ENCODE data around the gene TAF5.
A peak's percentile ranks its signal among the peaks of the same experiment; 100 is the strongest.
"Not testable (repeated sequence)": the region's sequence is repeated elsewhere in the genome, so short reads cannot be mapped to it uniquely, and the experiment has no call there.

The TAF5 gene

GRCh38 chr10:103413564-103413963, 45.8 kb downstream of the TAF5 start:
- DNase-seq (ENCODE audit: low spot score), result no peak

- DNase-seq (ENCODE audit: low spot score), result no peak
Observed at GRCh38 chr10:103415581-103415980, 47.8 kb downstream of the TAF5 start.

GRCh38 chr10:103416436-103417147, 48.8 kb downstream of the TAF5 start:
- peak; percentile 31 for DNase-seq (ENCODE audit: low spot score)

GRCh38 chr10:103417148-103417469, 49.3 kb downstream of the TAF5 start:
- DNase-seq (ENCODE audit: low spot score), result not testable (repeated sequence)

GRCh38 chr10:103417601-103418000, 49.8 kb downstream of the TAF5 start:
- no peak for DNase-seq (ENCODE audit: low spot score)

- DNase-seq (ENCODE audit: low spot score), result no peak
Observed at GRCh38 chr10:103419101-103419500, 51.3 kb downstream of the TAF5 start.

DNA sequence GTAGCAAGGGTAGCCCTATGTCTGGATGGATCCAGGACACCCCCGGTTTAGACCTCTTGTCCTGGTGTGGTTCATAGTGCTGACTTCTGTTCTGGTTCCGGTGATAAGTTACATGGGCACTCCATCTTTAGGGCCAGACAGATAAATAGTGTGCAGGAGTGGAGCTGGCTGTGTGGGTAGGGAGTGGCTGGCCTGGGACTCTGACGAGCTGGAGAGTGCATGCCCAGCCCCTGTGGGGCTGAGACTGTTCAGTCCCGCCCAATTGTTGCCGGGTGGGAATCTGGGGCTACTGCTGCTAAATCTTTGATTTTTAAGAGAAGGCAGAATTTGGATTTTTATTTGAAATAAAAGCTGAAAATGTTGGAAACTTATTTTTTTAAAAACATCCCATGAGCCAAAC, 56.0 kb downstream of the TAF5 start:
- no peak for DNase-seq (ENCODE audit: low spot score)

- no peak for DNase-seq (ENCODE audit: low spot score)
Observed at GRCh38 chr10:103427866-103428265, 60.1 kb downstream of the TAF5 start.

- no peak for DNase-seq (ENCODE audit: low spot score)
Observed at GRCh38 chr10:103428989-103429643, 61.3 kb downstream of the TAF5 start.

- DNase-seq (ENCODE audit: low spot score), result no peak
Observed at GRCh38 chr10:103429647-103430046, 61.9 kb downstream of the TAF5 start.

- DNase-seq (ENCODE audit: low spot score), result no peak
Observed at GRCh38 chr10:103431902-103432301, 64.1 kb downstream of the TAF5 start.

DNA sequence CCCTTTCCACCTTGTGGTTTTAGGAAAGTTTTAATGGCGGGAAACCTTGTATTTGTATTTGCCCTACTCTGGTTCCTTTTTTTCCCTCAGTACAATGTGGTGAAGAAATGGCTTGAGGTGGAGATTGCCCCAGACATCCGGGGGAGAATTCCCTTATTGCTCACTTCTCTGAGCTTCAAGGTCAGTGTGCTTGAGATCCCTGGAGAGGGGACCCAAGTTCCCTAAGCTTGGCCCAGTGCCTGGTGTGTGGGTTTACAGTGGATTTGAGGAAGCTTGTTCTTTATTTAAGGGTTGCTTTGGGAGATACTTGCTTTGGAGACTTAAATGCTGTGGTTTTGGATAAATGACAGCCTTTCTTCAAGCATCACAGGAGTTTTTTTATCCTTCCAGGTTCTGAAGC, 66.1 kb downstream of the TAF5 start:
- DNase-seq (ENCODE audit: low spot score), result no peak
